ENCODE data around the gene PRUNE1.
A peak's percentile ranks its signal among the peaks of the same experiment; 100 is the strongest.

DNA sequence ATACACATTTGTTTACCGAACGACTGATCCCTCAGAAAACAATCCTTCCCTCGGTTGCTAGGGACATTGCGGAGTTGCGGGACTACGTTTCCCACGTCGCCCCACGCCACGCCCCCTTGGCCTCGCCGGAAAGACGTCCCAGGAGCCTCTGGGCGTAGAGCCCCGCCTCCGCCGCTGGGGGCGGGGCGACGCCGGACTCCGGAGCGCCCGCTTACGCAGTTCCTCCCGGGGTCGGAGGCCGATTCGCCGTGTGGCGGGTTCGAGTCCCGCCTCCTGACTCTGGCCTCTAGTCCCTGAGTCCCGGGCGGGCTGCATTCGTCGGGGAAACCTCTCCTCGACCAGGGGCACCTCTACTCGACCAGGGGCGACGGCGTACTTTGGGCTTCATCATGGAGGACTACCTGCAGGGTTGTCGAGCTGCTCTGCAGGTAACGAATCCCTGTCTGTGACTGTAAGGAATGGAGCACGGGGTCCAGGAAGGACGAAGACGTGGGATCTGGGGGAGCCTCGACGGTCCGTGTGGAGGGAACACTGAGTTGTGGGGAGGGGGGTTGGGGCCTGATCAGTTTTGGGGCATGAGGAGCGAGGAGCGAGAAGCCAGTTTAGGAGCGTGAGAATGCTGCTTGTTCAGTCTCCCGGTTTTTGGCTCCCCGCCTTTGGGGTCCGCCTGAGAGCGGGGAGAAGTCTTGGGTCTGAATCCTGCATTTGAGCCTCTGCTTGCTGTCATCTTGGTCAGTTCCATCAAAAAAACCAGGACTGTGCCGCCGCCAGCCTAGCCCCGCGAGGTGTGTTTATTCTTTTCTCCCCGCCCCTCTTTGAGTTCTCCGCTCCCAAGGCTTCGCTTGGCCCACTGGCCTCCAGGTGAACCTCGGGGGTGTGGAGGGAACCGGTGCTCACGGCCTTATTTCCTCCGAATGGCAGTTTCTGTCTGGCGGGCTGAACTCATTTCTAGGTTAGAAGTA, at the start of gene PRUNE1:
- TF ChIP-seq RAD21 (IDR thresholded peaks at IDR 0.05; ENCODE audit: low read depth) (no peak), EP300 (IDR thresholded peaks at IDR 0.05; ENCODE audit: borderline replicate concordance) (peak; percentile 34; the same call in 1 of the 2 replicates), USF1 (IDR thresholded peaks at IDR 0.05) (no peak), REST (IDR thresholded peaks at IDR 0.05; ENCODE audit: low read depth) (no peak), CEBPB (IDR thresholded peaks at IDR 0.05) (no peak), FOXM1 (IDR thresholded peaks at IDR 0.05; ENCODE audit: borderline replicate concordance, low read depth) (no peak), YY1 (IDR thresholded peaks at IDR 0.05; ENCODE audit: low read depth) (peak; percentile 34; the same call in 1 of the 2 replicates), TAF1 (IDR thresholded peaks at IDR 0.05; ENCODE audit: low read depth) (peak; percentile 67), TCF12 (IDR thresholded peaks at IDR 0.05; ENCODE audit: low read depth) (peak; percentile 71; the same call in 1 of the 2 replicates), CREB1 (IDR thresholded peaks at IDR 0.05; ENCODE audit: low read depth) (peak; percentile 70), NFIC (IDR thresholded peaks at IDR 0.05) (no peak), ZBTB7A (IDR thresholded peaks at IDR 0.05; ENCODE audit: low read depth) (0 out of 2 replicates have a peak, but pooled peaks have one; percentile 37)
- TF ChIP-seq, protein P1, sequence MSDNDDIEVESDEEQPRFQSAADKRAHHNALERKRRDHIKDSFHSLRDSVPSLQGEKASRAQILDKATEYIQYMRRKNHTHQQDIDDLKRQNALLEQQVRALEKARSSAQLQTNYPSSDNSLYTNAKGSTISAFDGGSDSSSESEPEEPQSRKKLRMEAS (IDR thresholded peaks at IDR 0.05) = peak; percentile 45

Measured in Ishikawa (cell line).